A673 (cell line): ENCODE results near the gene GMPPB.

Experiments used
- EZH2 ChIP-seq: fragments of 200-600 bp; sonication (generic); IDR thresholded peaks from 2 replicates; pipeline ENCODE4 v1.6.1; 2017; ENCODE audit warnings: borderline replicate concordance, low read depth, mild to moderate bottlenecking, mixed read lengths, antibody characterized with exemption, low read length; ENCODE audit not compliant: poor library complexity, severe bottlenecking
- TF ChIP-seq, protein P1 (sequence below): fragments of 300-800, 200-600 bp; sonication (generic); conservative IDR thresholded peaks from 2 replicates; pipeline ENCODE4 v1.5.1; 2017; ENCODE audit warnings: low read depth, mild to moderate bottlenecking, antibody characterized with exemption, low read length, moderate library complexity, mixed read lengths

DNA sequence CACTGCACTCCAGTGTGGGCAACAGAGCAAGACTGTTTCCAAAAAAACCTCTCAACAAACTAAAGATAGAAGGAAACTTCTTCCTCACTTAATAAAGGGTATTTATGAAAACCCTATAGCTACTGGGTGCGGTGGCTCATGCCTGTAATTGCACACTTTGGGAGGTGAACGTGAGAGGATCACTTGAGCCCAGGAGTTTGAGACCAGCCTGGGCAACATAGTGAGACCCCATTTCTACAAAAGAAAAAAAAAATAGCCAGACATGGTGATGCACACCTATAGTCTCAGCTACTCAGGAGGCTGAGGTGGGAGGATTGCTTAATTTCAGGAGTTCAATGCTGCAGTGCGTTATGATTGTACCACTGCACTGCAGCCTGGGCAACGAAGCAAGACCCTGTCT lies 40.2 kb upstream of the GMPPB start:
- TF ChIP-seq EZH2 = no peak
- TF ChIP-seq, protein P1, sequence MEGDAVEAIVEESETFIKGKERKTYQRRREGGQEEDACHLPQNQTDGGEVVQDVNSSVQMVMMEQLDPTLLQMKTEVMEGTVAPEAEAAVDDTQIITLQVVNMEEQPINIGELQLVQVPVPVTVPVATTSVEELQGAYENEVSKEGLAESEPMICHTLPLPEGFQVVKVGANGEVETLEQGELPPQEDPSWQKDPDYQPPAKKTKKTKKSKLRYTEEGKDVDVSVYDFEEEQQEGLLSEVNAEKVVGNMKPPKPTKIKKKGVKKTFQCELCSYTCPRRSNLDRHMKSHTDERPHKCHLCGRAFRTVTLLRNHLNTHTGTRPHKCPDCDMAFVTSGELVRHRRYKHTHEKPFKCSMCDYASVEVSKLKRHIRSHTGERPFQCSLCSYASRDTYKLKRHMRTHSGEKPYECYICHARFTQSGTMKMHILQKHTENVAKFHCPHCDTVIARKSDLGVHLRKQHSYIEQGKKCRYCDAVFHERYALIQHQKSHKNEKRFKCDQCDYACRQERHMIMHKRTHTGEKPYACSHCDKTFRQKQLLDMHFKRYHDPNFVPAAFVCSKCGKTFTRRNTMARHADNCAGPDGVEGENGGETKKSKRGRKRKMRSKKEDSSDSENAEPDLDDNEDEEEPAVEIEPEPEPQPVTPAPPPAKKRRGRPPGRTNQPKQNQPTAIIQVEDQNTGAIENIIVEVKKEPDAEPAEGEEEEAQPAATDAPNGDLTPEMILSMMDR = no peak
